Activated naive CD4-positive, alpha-beta T cell treated with anti-CD3 and anti-CD28 coated beads, Interleukin-2, amount 50 U/mL, for 24 hours (primary cell): ENCODE data around the gene NT5DC2.
"Not testable (repeated sequence)": the region's sequence is repeated elsewhere in the genome, so short reads cannot be mapped to it uniquely, and the experiment has no call there.

ENCODE experiments used
- H3K27ac Mint-ChIP-seq: one replicate; pipeline ENCODE4 v1.8.0; 2021; ENCODE audit warnings: mild to moderate bottlenecking, mixed read lengths
- H3K27me3 Mint-ChIP-seq: one replicate; pipeline ENCODE4 v1.8.0; 2021; ENCODE audit warnings: mixed read lengths
- H3K36me3 Mint-ChIP-seq: one replicate; pipeline ENCODE4 v1.8.0; 2021; ENCODE audit warnings: mixed read lengths
- H3K4me1 Mint-ChIP-seq: one replicate; pipeline ENCODE4 v1.8.0; 2021; ENCODE audit warnings: mixed read lengths
- H3K4me3 Mint-ChIP-seq: one replicate; pipeline ENCODE4 v1.8.0; 2021; ENCODE audit warnings: mild to moderate bottlenecking, mixed read lengths
- H3K9me3 Mint-ChIP-seq: one replicate; pipeline ENCODE4 v1.8.0; 2021; ENCODE audit warnings: mixed read lengths

The NT5DC2 gene

GRCh38 chr3:52530918-52531826 lies 2.5 kb downstream of the NT5DC2 start:
- Mint-ChIP-seq H3K4me1 (peaks cover 12% of the 10 kb centered on the region), H3K4me3 (no peak overlapping the region), H3K9me3 (no peaks in the 10 kb centered on the region), H3K27me3 (no peaks in the 10 kb centered on the region), H3K36me3 (no peaks in the 10 kb centered on the region), H3K27ac (no peak overlapping the region)

GRCh38 chr3:52529376-52530333 lies 4.0 kb downstream of the NT5DC2 start:
- Mint-ChIP-seq H3K27me3 (no peaks in the 10 kb centered on the region), H3K27ac (no peak overlapping the region), H3K4me3 (no peak overlapping the region), H3K4me1 (no peaks in the 10 kb centered on the region), H3K9me3 (no peaks in the 10 kb centered on the region), H3K36me3 (no peaks in the 10 kb centered on the region)

- H3K4me3 Mint-ChIP-seq, result no peak overlapping the region
- no peaks in the 10 kb centered on the region for H3K36me3 Mint-ChIP-seq
- no peaks in the 10 kb centered on the region for H3K9me3 Mint-ChIP-seq
Observed at GRCh38 chr3:52528586-52529375, 4.9 kb downstream of the NT5DC2 start.

GRCh38 chr3:52527732-52528585 lies 5.7 kb downstream of the NT5DC2 start:
- H3K27ac Mint-ChIP-seq, result no peak overlapping the region
- no peaks in the 10 kb centered on the region for H3K27me3 Mint-ChIP-seq
- H3K4me1 Mint-ChIP-seq, result no peaks in the 10 kb centered on the region
- no peaks in the 10 kb centered on the region for H3K9me3 Mint-ChIP-seq
- no peaks in the 10 kb centered on the region for H3K36me3 Mint-ChIP-seq
- no peak overlapping the region for H3K4me3 Mint-ChIP-seq

More at GRCh38 chr3:52528586-52529375, 4.9 kb downstream of the NT5DC2 start:
- Mint-ChIP-seq H3K27me3 (no peaks in the 10 kb centered on the region), H3K4me1 (no peaks in the 10 kb centered on the region), H3K27ac (no peak overlapping the region)

- no peaks in the 10 kb centered on the region for H3K9me3 Mint-ChIP-seq
- H3K27ac Mint-ChIP-seq, result peak overlapping the region; percentile 51
- no peaks in the 10 kb centered on the region for H3K4me1 Mint-ChIP-seq
- H3K4me3 Mint-ChIP-seq, result no peak overlapping the region
- no peaks in the 10 kb centered on the region for H3K36me3 Mint-ChIP-seq
- H3K27me3 Mint-ChIP-seq, result no peaks in the 10 kb centered on the region
Observed at GRCh38 chr3:52527039-52527731, 6.5 kb downstream of the NT5DC2 start.

- H3K4me1 Mint-ChIP-seq, H3K9me3 Mint-ChIP-seq, H3K4me3 Mint-ChIP-seq, H3K36me3 Mint-ChIP-seq, H3K27me3 Mint-ChIP-seq, H3K27ac Mint-ChIP-seq: not testable (repeated sequence)
Observed at GRCh38 chr3:52526671-52527038, 7.0 kb downstream of the NT5DC2 start.

GRCh38 chr3:52525680-52526561 lies 7.7 kb downstream of the NT5DC2 start:
- Mint-ChIP-seq H3K27me3 (no peaks in the 10 kb centered on the region), H3K9me3 (no peaks in the 10 kb centered on the region), H3K27ac (no peak overlapping the region), H3K4me3 (no peak overlapping the region), H3K36me3 (no peaks in the 10 kb centered on the region), H3K4me1 (no peaks in the 10 kb centered on the region)

GRCh38 chr3:52524752-52525679 lies 8.6 kb downstream of the NT5DC2 start:
- no peaks in the 10 kb centered on the region for H3K9me3 Mint-ChIP-seq
- H3K27me3 Mint-ChIP-seq, result no peaks in the 10 kb centered on the region
- no peaks in the 10 kb centered on the region for H3K36me3 Mint-ChIP-seq
- H3K27ac Mint-ChIP-seq, result no peak overlapping the region
- H3K4me1 Mint-ChIP-seq, result no peaks in the 10 kb centered on the region
- no peak overlapping the region for H3K4me3 Mint-ChIP-seq

GRCh38 chr3:52524258-52524751 lies 9.4 kb downstream of the NT5DC2 start:
- H3K27me3 Mint-ChIP-seq, result no peaks in the 10 kb centered on the region
- no peaks in the 10 kb centered on the region for H3K36me3 Mint-ChIP-seq
- H3K4me1 Mint-ChIP-seq, result no peaks in the 10 kb centered on the region
- no peak overlapping the region for H3K27ac Mint-ChIP-seq
- H3K9me3 Mint-ChIP-seq, result no peaks in the 10 kb centered on the region
- no peak overlapping the region for H3K4me3 Mint-ChIP-seq

GRCh38 chr3:52523386-52524257 lies 10.0 kb downstream of the NT5DC2 start:
- Mint-ChIP-seq H3K4me1 (no peaks in the 10 kb centered on the region), H3K27me3 (no peaks in the 10 kb centered on the region), H3K36me3 (no peaks in the 10 kb centered on the region), H3K9me3 (no peaks in the 10 kb centered on the region), H3K4me3 (no peak overlapping the region), H3K27ac (no peak overlapping the region)

GRCh38 chr3:52522651-52523251 lies 10.9 kb downstream of the NT5DC2 start:
- no peaks in the 10 kb centered on the region for H3K36me3 Mint-ChIP-seq
- H3K4me1 Mint-ChIP-seq, result no peaks in the 10 kb centered on the region

More at GRCh38 chr3:52522651-52523251, 10.9 kb downstream of the NT5DC2 start:
- H3K4me3 Mint-ChIP-seq, result no peak overlapping the region
- H3K27ac Mint-ChIP-seq, result no peak overlapping the region
- H3K9me3 Mint-ChIP-seq, result no peaks in the 10 kb centered on the region
- no peaks in the 10 kb centered on the region for H3K27me3 Mint-ChIP-seq
